ENCODE results near the gene SFTPA1. TPM values are rescaled to one million over a fixed set of nuclear protein-coding genes. Genes with fewer than 3 reads are reported as not detected.
"Not testable (repeated sequence)": the region's sequence is repeated elsewhere in the genome, so short reads cannot be mapped to it uniquely, and the experiment has no call there.

The SFTPA1 gene
- total and polyA plus RNA-seq, 2 experiments from 2014 or later, result not detected

- H3K36me3 ChIP-seq (replicated peaks; ENCODE audit: insufficient read depth, low read depth), result no peaks in the 10 kb centered on the region
- no peak for TF ChIP-seq EZH2 (IDR thresholded peaks at IDR 0.05; ENCODE audit: borderline replicate concordance)
- no peak for TF ChIP-seq EZH2phosphoT487 (IDR thresholded peaks at IDR 0.05; ENCODE audit: low read depth, severe bottlenecking, unreplicated experiment)
- WGBS (ENCODE audit: low lambda C conversion rate, missing lambda C conversion rate), result 79% methylated on average over 3 of the region's 3 CpGs
- no peaks in the 10 kb centered on the region for H3K9me2 ChIP-seq (replicated peaks; ENCODE audit: insufficient read depth)
- DNase-seq (ENCODE audit: low spot score), result no peak
- H3K27me3 ChIP-seq, result peaks cover 4% of the 10 kb centered on the region
- no peak overlapping the region for H3K4me2 ChIP-seq
- H3K79me2 ChIP-seq, result no peaks in the 10 kb centered on the region
- H3K4me1 ChIP-seq (ENCODE audit: insufficient read depth), result no peaks in the 10 kb centered on the region
- H3K9me3 ChIP-seq (ENCODE audit: low read depth), result no peaks in the 10 kb centered on the region
- H3K27ac ChIP-seq, result no peak overlapping the region
- no peak overlapping the region for H2AFZ ChIP-seq
- no peak overlapping the region for H3K4me3 ChIP-seq
- H4K20me1 ChIP-seq (ENCODE audit: insufficient read depth, poor library complexity, severe bottlenecking), result no peaks in the 10 kb centered on the region
These were observed 4.8 kb downstream of the SFTPA1 start for GRCh38 chr10:79615577-79615976.

- Histone ChIP-seq H3K27me3 (peaks cover 4% of the 10 kb centered on the region), H3K4me2 (no peak overlapping the region), H3K9me3 (ENCODE audit: low read depth) (no peaks in the 10 kb centered on the region), H3K27ac (no peak overlapping the region), H3K4me1 (ENCODE audit: insufficient read depth) (no peaks in the 10 kb centered on the region), H3K79me2 (no peaks in the 10 kb centered on the region), H3K36me3 (replicated peaks; ENCODE audit: insufficient read depth, low read depth) (no peaks in the 10 kb centered on the region), H4K20me1 (ENCODE audit: insufficient read depth, poor library complexity, severe bottlenecking) (no peaks in the 10 kb centered on the region), H2AFZ (no peak overlapping the region), H3K9me2 (replicated peaks; ENCODE audit: insufficient read depth) (no peaks in the 10 kb centered on the region), H3K4me3 (no peak overlapping the region)
- TF ChIP-seq CTCF (IDR thresholded peaks at IDR 0.05; ENCODE audit: poor library complexity) (no peak), EZH2 (IDR thresholded peaks at IDR 0.05; ENCODE audit: borderline replicate concordance) (no peak), EZH2phosphoT487 (IDR thresholded peaks at IDR 0.05; ENCODE audit: low read depth, severe bottlenecking, unreplicated experiment) (no peak)
- 97% methylated on average over 1 of the region's 1 CpG for WGBS (ENCODE audit: low lambda C conversion rate, missing lambda C conversion rate)
- DNase-seq (ENCODE audit: low spot score), result no peak
These were observed 5.4 kb downstream of the SFTPA1 start for GRCh38 chr10:79616164-79616563.

- not testable (repeated sequence) for H3K4me1 ChIP-seq (ENCODE audit: insufficient read depth); H4K20me1 ChIP-seq (ENCODE audit: insufficient read depth, poor library complexity, severe bottlenecking); H3K79me2 ChIP-seq; H3K27ac ChIP-seq; H3K9me3 ChIP-seq (ENCODE audit: low read depth); DNase-seq (ENCODE audit: low spot score); H3K9me2 ChIP-seq (replicated peaks; ENCODE audit: insufficient read depth); H3K4me2 ChIP-seq; H3K27me3 ChIP-seq; H2AFZ ChIP-seq; H3K4me3 ChIP-seq; H3K36me3 ChIP-seq (replicated peaks; ENCODE audit: insufficient read depth, low read depth)
These were observed 12.9 kb downstream of the SFTPA1 start for GRCh38 chr10:79623663-79624062.

- no peak overlapping the region for H2AFZ ChIP-seq
- no peaks in the 10 kb centered on the region for H4K20me1 ChIP-seq (ENCODE audit: insufficient read depth, poor library complexity, severe bottlenecking)
- no peaks in the 10 kb centered on the region for H3K79me2 ChIP-seq
- H3K27ac ChIP-seq, result no peak overlapping the region
- H3K4me1 ChIP-seq (ENCODE audit: insufficient read depth), result no peaks in the 10 kb centered on the region
- no peaks in the 10 kb centered on the region for H3K9me3 ChIP-seq (ENCODE audit: low read depth)
- H3K4me2 ChIP-seq, result no peak overlapping the region
- TF ChIP-seq EZH2 (IDR thresholded peaks at IDR 0.05; ENCODE audit: borderline replicate concordance) (no peak), CTCF (IDR thresholded peaks at IDR 0.05; ENCODE audit: poor library complexity) (no peak), EZH2phosphoT487 (IDR thresholded peaks at IDR 0.05; ENCODE audit: low read depth, severe bottlenecking, unreplicated experiment) (no peak)
- WGBS (ENCODE audit: low lambda C conversion rate, missing lambda C conversion rate), result 38% methylated on average over 2 of the region's 2 CpGs
- DNase-seq (ENCODE audit: low spot score), result no peak
- no peaks in the 10 kb centered on the region for H3K9me2 ChIP-seq (replicated peaks; ENCODE audit: insufficient read depth)
- no peak overlapping the region for H3K4me3 ChIP-seq
- H3K27me3 ChIP-seq, result no peaks in the 10 kb centered on the region
- no peaks in the 10 kb centered on the region for H3K36me3 ChIP-seq (replicated peaks; ENCODE audit: insufficient read depth, low read depth)
These were observed 16.3 kb downstream of the SFTPA1 start for GRCh38 chr10:79627075-79627474.
